Measurements from ENCODE around the gene ALKBH2. TPM values are rescaled to one million over a fixed set of nuclear protein-coding genes. Genes with fewer than 3 reads are reported as not detected.

ALKBH2 gene
- total RNA-seq, 2 experiments from 2014 or later: 12.8 to 14.0 TPM

DNA sequence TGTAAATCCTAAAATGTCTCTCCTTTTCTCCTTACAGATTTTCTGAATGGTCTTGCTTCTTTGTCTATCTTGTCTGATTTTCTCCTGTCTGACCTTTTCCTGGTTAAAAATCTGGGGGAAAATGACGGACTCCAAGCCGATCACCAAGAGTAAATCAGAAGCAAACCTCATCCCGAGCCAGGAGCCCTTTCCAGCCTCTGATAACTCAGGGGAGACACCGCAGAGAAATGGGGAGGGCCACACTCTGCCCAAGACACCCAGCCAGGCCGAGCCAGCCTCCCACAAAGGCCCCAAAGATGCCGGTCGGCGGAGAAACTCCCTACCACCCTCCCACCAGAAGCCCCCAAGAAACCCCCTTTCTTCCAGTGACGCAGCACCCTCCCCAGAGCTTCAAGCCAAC, 46.1 kb upstream of the ALKBH2 start:
- H3K36me3 ChIP-seq (ENCODE audit: insufficient read depth, low read length): no peaks in the 10 kb centered on the region
- POLR2A ChIA-PET: no interaction called here
- no peaks in the 10 kb centered on the region for H3K4me1 Mint-ChIP-seq (ENCODE audit: low read depth)
- ATAC-seq (ENCODE audit: poor library complexity) (no peak), DNase-seq (no peak)
- H3K27ac Mint-ChIP-seq: no peak overlapping the region
- no peaks in the 10 kb centered on the region for H3K9me3 ChIP-seq (ENCODE audit: control insufficient read depth in 1 of 2, insufficient read depth in 1 of 2, low read length in 2 of 2)
- no peak for TF ChIP-seq CTCF (IDR thresholded peaks at IDR 0.05)
- no peak overlapping the region for H3K4me3 Mint-ChIP-seq
- H3K27me3 ChIP-seq (ENCODE audit: control insufficient read depth in 1 of 2, insufficient read depth in 2 of 2, low read length in 2 of 2): no peaks in the 10 kb centered on the region
- intact Hi-C loops (cut with DNase I, micrococcal nuclease): no loop called here
- H3K36me3 Mint-ChIP-seq (ENCODE audit: low read depth): peaks cover 3% of the 10 kb centered on the region
- peaks cover 11% of the 10 kb centered on the region for H3K4me1 ChIP-seq (ENCODE audit: insufficient read depth, low read length)
- no peaks in the 10 kb centered on the region for H3K27me3 Mint-ChIP-seq
- peaks cover 2% of the 10 kb centered on the region for H3K9me3 Mint-ChIP-seq
- no peak overlapping the region for H3K27ac ChIP-seq (ENCODE audit: low read depth in 1 of 2, low read length in 2 of 2)
- no peak overlapping the region for H3K4me3 ChIP-seq (ENCODE audit: low read length)
- CTCF ChIA-PET: interaction anchor here (1.5 kb wide), 1 partner anchor 9 kb away, joined by 3 read pairs; no protein-coding TSS in a partner anchor

DNA sequence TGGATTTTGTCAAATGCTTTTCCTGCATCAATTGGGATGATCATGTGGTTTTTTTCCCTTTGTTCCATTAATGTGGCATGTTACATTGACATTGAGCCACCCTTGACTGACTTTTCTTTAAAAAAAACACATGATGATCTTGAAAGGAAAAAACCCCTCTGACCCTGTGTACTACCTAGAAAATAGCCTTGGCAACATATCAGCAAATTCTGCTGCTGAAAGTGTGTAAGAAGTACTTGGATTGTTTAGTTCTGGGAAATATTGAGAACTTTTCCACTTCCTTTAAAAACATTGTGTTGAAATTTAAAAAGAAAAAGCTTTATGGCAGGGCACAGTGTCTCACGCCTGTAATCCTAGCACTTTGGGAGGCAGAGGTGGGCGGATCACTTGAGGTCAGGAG, 43.8 kb upstream of the ALKBH2 start:
- no peaks in the 10 kb centered on the region for H3K27me3 ChIP-seq (ENCODE audit: control insufficient read depth in 1 of 2, insufficient read depth in 2 of 2, low read length in 2 of 2)
- intact Hi-C loops (cut with DNase I, micrococcal nuclease): no loop called here
- H3K4me1 Mint-ChIP-seq (ENCODE audit: low read depth): no peaks in the 10 kb centered on the region
- no peaks in the 10 kb centered on the region for H3K27me3 Mint-ChIP-seq
- H3K9me3 Mint-ChIP-seq: peaks cover 2% of the 10 kb centered on the region
- ATAC-seq (ENCODE audit: poor library complexity) (no peak), DNase-seq (no peak)
- no peaks in the 10 kb centered on the region for H3K36me3 ChIP-seq (ENCODE audit: insufficient read depth, low read length)
- no peak for TF ChIP-seq CTCF (IDR thresholded peaks at IDR 0.05)
- H3K27ac Mint-ChIP-seq: no peak overlapping the region
- H3K4me3 Mint-ChIP-seq: no peak overlapping the region
- H3K36me3 Mint-ChIP-seq (ENCODE audit: low read depth): peaks cover 3% of the 10 kb centered on the region
- no peaks in the 10 kb centered on the region for H3K9me3 ChIP-seq (ENCODE audit: control insufficient read depth in 1 of 2, insufficient read depth in 1 of 2, low read length in 2 of 2)
- H3K27ac ChIP-seq (ENCODE audit: low read depth in 1 of 2, low read length in 2 of 2): no peak overlapping the region
- ChIA-PET POLR2A (no interaction called here), CTCF (no interaction called here)
- no peak overlapping the region for H3K4me3 ChIP-seq (ENCODE audit: low read length)
- no peaks in the 10 kb centered on the region for H3K4me1 ChIP-seq (ENCODE audit: insufficient read depth, low read length)

DNA sequence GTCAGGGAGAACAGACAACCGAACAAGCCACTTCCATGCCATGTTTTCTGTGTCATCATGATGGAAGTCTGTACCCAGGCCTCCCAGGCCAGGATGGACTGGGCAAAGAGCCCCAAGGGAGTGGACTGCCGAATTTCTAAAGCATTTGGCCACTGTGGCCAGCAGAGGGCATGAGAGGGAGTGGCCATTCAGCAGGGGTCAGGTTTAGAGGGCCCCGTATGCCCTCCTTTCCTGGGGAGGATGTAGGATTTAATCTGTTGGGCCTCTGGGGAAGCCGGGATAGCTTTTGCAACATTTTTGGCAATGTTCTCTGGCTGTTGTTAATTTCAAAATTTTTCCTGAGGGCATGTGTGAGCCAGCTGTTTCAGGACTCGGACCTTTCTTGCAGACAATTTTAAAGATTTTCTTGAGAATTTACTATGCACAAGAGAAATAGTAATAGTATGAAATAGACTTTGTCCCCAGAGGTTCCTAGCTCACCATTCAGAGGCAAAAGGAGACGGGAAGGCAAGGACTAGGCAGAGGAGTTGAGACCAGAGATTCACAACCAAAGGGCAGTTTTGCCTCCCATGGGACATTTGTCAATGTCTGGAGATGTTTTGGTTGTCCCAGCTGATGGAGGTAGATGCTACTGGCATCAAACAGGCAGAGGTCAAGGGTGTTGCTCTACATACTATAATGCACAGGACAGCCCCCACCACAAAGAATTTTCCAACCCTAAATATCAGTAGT, 41.1 kb upstream of the ALKBH2 start:
- H3K27me3 Mint-ChIP-seq: no peaks in the 10 kb centered on the region
- H3K9me3 Mint-ChIP-seq: peaks cover 2% of the 10 kb centered on the region
- CTCF ChIA-PET: no interaction called here
- H3K36me3 ChIP-seq (ENCODE audit: insufficient read depth, low read length): no peaks in the 10 kb centered on the region
- H3K4me1 ChIP-seq (ENCODE audit: insufficient read depth, low read length): no peaks in the 10 kb centered on the region
- H3K36me3 Mint-ChIP-seq (ENCODE audit: low read depth): no peaks in the 10 kb centered on the region
- no peak overlapping the region for H3K4me3 ChIP-seq (ENCODE audit: low read length)
- no peak overlapping the region for H3K27ac ChIP-seq (ENCODE audit: low read depth in 1 of 2, low read length in 2 of 2)
- intact Hi-C loops (cut with DNase I, micrococcal nuclease): no loop called here
- DNase-seq: no peak
- no peaks in the 10 kb centered on the region for H3K4me1 Mint-ChIP-seq (ENCODE audit: low read depth)
- POLR2A ChIA-PET: interaction anchor here (1.3 kb wide), 1 partner anchor 23 kb away, joined by 4 read pairs; no protein-coding TSS in a partner anchor
- H3K27me3 ChIP-seq (ENCODE audit: control insufficient read depth in 1 of 2, insufficient read depth in 2 of 2, low read length in 2 of 2): no peaks in the 10 kb centered on the region
- no peaks in the 10 kb centered on the region for H3K9me3 ChIP-seq (ENCODE audit: control insufficient read depth in 1 of 2, insufficient read depth in 1 of 2, low read length in 2 of 2)
- H3K27ac Mint-ChIP-seq: no peak overlapping the region
- TF ChIP-seq CTCF (IDR thresholded peaks at IDR 0.05): no peak
- H3K4me3 Mint-ChIP-seq: no peak overlapping the region
- ATAC-seq (ENCODE audit: poor library complexity): no peak

All from CD4-positive, alpha-beta T cell (primary cell).